GM06990 (cell line): Measurements from ENCODE around the gene IL7R.

Experiments used
- DNase-seq: peaks from one replicate; pipeline ENCODE4 v3.0.0-alpha.2; 2011; ENCODE audit not compliant: insufficient read length; ENCODE audit errors: extremely low read depth
- H3K27me3 ChIP-seq: replicated peaks from 2 replicates; pipeline ENCODE4 v1.6.0; 2011; ENCODE audit warnings: low read length; ENCODE audit not compliant: control insufficient read depth, insufficient read depth
- H3K36me3 ChIP-seq: 2 replicates; pipeline ENCODE4 v1.5.1; 2011; ENCODE audit warnings: low read length; ENCODE audit not compliant: control insufficient read depth, insufficient read depth
- H3K4me3 ChIP-seq: replicated peaks from 2 replicates; pipeline ENCODE4 v1.5.1; 2011; ENCODE audit warnings: low read depth, mild to moderate bottlenecking, control low read depth, low read length
- CTCF ChIP-seq: IDR thresholded peaks from 2 replicates; pipeline ENCODE4 v1.5.1; 2011; ENCODE audit warnings: low read length, control low read depth, mild to moderate bottlenecking, inconsistent platforms; ENCODE audit not compliant: insufficient read depth, poor library complexity, severe bottlenecking

Gene IL7R

GRCh38 chr5:35859101-35859661 lies 2.5 kb downstream of the IL7R start:
- no peaks in the 10 kb centered on the region for H3K27me3 ChIP-seq
- TF ChIP-seq CTCF = no peak
- H3K36me3 ChIP-seq = no peaks in the 10 kb centered on the region
- no peak for DNase-seq
- H3K4me3 ChIP-seq = no peak overlapping the region

- TF ChIP-seq CTCF = no peak
- Histone ChIP-seq H3K27me3 (no peaks in the 10 kb centered on the region), H3K4me3 (no peak overlapping the region), H3K36me3 (no peaks in the 10 kb centered on the region)
- DNase-seq = no peak
Measured at GRCh38 chr5:35860686-35861085, 4.0 kb downstream of the IL7R start.

- no peaks in the 10 kb centered on the region for H3K27me3 ChIP-seq
- H3K36me3 ChIP-seq = no peaks in the 10 kb centered on the region
- no peak overlapping the region for H3K4me3 ChIP-seq
- TF ChIP-seq CTCF = no peak
- DNase-seq = no peak
Measured at GRCh38 chr5:35861718-35862117, 5.0 kb downstream of the IL7R start.

GRCh38 chr5:35862126-35862525 lies 5.4 kb downstream of the IL7R start:
- Histone ChIP-seq H3K36me3 (no peaks in the 10 kb centered on the region), H3K4me3 (no peak overlapping the region), H3K27me3 (no peaks in the 10 kb centered on the region)
- TF ChIP-seq CTCF = no peak
- DNase-seq = no peak

GRCh38 chr5:35863159-35863558 lies 6.5 kb downstream of the IL7R start:
- no peak for DNase-seq
- no peaks in the 10 kb centered on the region for H3K36me3 ChIP-seq
- H3K27me3 ChIP-seq = no peaks in the 10 kb centered on the region
- no peak overlapping the region for H3K4me3 ChIP-seq
- TF ChIP-seq CTCF = no peak

- no peak overlapping the region for H3K4me3 ChIP-seq
- H3K36me3 ChIP-seq = no peaks in the 10 kb centered on the region
- no peak for DNase-seq
- no peak for TF ChIP-seq CTCF
- H3K27me3 ChIP-seq = no peaks in the 10 kb centered on the region
Measured at GRCh38 chr5:35867998-35868397, 11.3 kb downstream of the IL7R start.
